GM12873 (cell line): Measurements from ENCODE around the gene ATP2B2.

Experiments used
- CTCF ChIP-seq: IDR thresholded peaks from 2 replicates; pipeline ENCODE4 v1.5.1; 2012; ENCODE audit warnings: low read depth, mild to moderate bottlenecking, moderate library complexity, low read length, control low read depth; ENCODE audit not compliant: insufficient read depth; ENCODE audit errors: missing control alignments

Gene ATP2B2

GRCh38 chr3:10480871-10481378 is 24.5 kb downstream of the ATP2B2 start:
- TF ChIP-seq CTCF = no peak

GRCh38 chr3:10479311-10479710 is 26.1 kb downstream of the ATP2B2 start:
- no peak for TF ChIP-seq CTCF

- no peak for TF ChIP-seq CTCF
Observed at GRCh38 chr3:10475983-10476382, 29.4 kb downstream of the ATP2B2 start.

DNA sequence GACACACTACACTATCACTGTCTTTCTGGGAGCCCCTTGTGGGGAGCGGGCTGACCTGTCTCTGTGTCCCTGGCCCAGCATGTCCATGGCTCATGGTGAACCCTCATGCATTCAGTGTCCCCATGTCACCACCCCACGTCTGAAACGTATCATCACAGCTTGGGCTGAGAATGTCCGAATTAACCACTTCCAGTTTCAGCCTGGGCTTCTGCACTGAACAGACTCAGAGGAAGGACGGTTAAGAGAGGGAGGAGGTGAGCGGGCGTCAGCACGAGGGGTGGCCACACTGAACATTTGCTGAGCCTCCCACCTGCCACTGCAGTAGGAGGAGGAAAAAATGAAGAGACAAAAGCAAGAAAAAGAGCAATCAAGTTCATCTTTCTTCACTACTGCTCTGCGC is 30.5 kb downstream of the ATP2B2 start:
- no peak for TF ChIP-seq CTCF

DNA sequence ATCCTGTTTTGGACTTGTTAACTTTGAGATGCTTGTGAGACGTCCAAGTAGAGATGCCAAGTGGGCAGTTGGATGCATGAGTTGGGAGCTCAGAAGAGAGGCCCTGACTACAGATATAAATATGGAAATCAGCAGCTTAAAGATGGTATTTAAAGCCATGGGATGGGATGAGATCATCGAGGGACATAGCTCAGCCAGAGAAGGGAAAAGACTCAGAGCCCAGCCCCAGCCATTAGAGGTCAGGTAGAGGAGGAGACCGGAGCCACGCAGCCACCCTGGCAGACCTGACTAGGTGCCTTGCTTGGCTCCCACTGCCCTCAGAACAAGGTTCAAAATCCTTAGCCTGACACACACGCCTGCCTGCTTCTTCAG is 31.1 kb downstream of the ATP2B2 start:
- no peak for TF ChIP-seq CTCF

DNA sequence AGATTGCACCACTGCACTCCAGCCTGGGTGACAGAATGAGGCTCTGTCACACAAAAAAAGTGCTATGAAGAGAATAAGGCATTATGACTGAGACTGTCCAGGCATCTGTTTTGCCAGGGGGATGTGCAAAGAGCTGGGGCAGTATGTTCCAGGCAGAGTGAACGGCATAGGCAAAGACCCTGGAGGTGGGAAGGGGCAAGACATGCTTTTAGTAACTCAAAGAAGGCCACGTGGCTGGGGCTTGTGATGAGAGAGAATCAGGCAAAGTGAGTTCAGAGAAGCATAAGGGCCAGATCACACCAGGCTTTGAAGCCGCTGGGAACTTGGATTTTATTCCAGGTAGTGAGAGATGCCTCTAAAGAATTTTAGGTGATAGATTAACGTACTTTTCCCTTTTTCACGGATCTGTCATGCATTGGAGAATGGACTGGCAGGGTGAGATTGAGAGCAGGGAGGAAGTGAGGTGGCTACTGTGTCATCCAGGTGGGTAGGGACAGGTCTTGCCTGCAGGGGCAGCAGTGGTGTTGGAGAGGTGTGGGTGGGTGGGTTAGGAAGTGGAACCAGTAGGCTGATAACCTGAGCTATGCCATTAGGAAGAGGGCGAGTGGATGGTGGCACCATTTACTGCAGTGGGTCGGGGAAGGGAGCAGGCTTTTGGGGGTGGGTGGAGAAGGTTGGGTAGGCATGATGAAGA is 31.7 kb downstream of the ATP2B2 start:
- no peak for TF ChIP-seq CTCF

GRCh38 chr3:10472877-10473440 is 32.4 kb downstream of the ATP2B2 start:
- no peak for TF ChIP-seq CTCF
